ENCODE measurements around the gene NPFF. TPM values are rescaled to one million over a fixed set of nuclear protein-coding genes. Genes with fewer than 3 reads are reported as not detected.
A peak's percentile ranks its signal among the peaks of the same experiment; 100 is the strongest.

The NPFF gene
- total RNA-seq, 2 donors from 2014 or later = 1.9 TPM; not detected in 1

DNA sequence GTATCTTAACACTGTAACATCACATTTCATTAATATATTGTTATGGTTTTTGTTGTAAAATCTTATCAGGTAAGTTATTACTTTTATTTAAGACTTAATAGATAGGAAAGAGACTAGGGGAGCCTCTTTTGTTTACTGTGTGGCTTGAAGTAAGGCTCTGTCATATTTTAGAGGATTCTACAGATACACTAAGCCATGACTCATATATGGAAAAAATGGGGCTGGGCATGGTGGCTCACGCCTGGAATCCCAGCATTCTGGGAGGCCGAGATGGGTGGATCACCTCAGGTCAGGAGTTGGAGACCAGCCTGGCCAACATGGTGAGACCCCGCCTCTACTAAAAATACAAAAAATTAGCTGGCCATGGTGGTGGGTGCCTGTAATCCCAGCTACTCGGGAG, 23.6 kb upstream of the NPFF start:
- ATAC-seq (no peak), DNase-seq (ENCODE audit: low spot score) (no peak)
- H3K9me3 Mint-ChIP-seq = no peaks in the 10 kb centered on the region
- H3K36me3 Mint-ChIP-seq = peaks cover 18% of the 10 kb centered on the region
- no peak overlapping the region for H3K27ac Mint-ChIP-seq
- peaks cover 0 to 2% of the 10 kb centered on the region in 2 donors for H3K4me1 Mint-ChIP-seq (ENCODE audit: low read depth in 2 of 2)
- H3K4me3 Mint-ChIP-seq = no peak overlapping the region
- H3K27me3 Mint-ChIP-seq = no peaks in the 10 kb centered on the region

DNA sequence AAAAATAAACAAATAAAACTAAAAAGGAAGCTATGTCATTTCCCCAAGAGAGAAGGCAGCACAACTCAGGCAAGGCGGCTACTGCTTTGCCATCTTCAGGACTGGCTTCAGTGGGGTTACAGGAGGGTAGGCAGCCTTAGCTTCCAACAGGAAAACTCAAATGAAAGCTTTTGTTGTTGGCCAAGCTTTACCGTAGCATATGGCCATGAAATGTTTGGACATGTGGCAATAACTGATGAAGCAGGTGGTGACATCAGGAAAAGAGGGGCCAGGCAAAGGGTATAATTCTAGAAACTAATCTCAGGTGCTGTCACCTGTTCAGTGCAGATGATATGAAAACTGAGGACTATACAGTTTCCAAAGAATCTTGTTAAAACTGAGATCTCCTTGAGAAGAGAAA, 22.8 kb upstream of the NPFF start:
- ATAC-seq (no peak), DNase-seq (ENCODE audit: low spot score) (no peak)
- no peak overlapping the region for H3K4me3 Mint-ChIP-seq
- H3K27ac Mint-ChIP-seq = no peak overlapping the region
- peaks cover 0 to 2% of the 10 kb centered on the region in 2 donors for H3K4me1 Mint-ChIP-seq (ENCODE audit: low read depth in 2 of 2)
- no peaks in the 10 kb centered on the region for H3K9me3 Mint-ChIP-seq
- no peaks in the 10 kb centered on the region for H3K27me3 Mint-ChIP-seq
- peaks cover 18% of the 10 kb centered on the region for H3K36me3 Mint-ChIP-seq

DNA sequence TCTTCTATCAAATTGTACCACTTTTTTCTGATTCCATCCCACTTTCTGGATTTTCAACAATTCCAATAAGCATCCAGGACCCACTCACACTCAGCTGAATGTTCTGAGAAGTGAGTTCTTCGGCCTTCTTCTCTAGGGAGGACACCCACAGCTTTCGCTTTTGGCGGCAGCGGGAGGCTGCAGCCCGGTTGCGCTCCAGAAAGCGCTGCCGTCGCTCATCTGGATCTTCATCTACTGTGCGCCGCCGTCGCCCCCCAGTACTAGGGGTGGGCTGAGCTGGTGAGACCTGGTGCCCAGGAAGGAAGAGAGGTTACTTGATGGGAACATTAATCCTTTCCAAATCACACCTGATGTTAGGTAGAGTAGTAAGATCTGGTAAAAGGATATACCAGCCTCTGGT, 17.2 kb upstream of the NPFF start:
- H3K27me3 Mint-ChIP-seq = no peaks in the 10 kb centered on the region
- no peak overlapping the region for H3K27ac Mint-ChIP-seq
- ATAC-seq (no peak), DNase-seq (ENCODE audit: low spot score) (no peak)
- H3K9me3 Mint-ChIP-seq = no peaks in the 10 kb centered on the region
- peaks cover 18% of the 10 kb centered on the region for H3K36me3 Mint-ChIP-seq
- no peak overlapping the region for H3K4me3 Mint-ChIP-seq
- no peaks in the 10 kb centered on the region for H3K4me1 Mint-ChIP-seq (ENCODE audit: low read depth in 2 of 2)

DNA sequence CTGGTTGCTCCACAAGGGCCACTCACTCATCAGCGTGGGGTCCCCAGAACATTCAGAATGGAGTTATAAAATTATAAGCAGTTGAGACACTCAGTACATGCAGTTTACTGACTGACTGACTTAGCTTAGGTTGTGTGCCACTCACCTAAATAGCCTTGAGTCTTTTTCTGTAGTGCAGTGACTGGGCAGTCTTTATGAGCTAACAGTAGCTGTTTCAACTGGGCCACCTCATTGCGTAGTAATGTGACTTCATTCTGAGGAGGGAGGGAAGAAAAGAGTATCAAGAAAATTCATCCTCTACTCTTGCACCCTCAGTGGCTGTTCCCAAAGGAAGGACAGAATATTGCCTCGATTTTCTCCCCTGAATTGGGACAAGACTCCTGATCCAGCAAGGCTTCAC, 15.8 kb upstream of the NPFF start:
- Mint-ChIP-seq H3K27ac (no peak overlapping the region), H3K4me3 (no peak overlapping the region), H3K27me3 (no peaks in the 10 kb centered on the region), H3K36me3 (peaks cover 18% of the 10 kb centered on the region), H3K9me3 (no peaks in the 10 kb centered on the region), H3K4me1 (ENCODE audit: low read depth in 2 of 2) (no peaks in the 10 kb centered on the region)
- DNase-seq (ENCODE audit: low spot score) = no peak
- no peak for ATAC-seq

DNA sequence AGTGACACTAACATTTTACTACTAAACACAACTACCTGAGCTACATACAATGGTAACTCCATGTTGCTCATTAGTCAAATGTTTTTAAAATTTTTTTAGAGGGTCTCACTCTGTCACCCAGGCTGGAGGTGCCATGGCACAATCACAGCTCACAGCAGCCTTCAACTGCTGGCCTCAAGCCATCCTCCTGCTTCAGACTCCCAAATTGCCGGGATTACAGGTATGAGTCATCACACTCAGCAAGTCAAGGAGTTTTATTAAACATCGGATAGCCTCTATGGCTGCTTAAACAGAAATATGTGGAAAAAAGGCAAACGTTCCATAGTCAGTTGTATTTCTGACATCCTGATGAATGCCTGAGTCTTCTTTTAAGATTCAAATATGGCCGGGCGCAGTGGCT, 11.1 kb upstream of the NPFF start:
- Mint-ChIP-seq H3K27me3 (no peaks in the 10 kb centered on the region), H3K36me3 (peaks cover 28% of the 10 kb centered on the region), H3K9me3 (no peaks in the 10 kb centered on the region), H3K4me3 (no peak overlapping the region), H3K27ac (no peak overlapping the region), H3K4me1 (ENCODE audit: low read depth in 2 of 2) (no peaks in the 10 kb centered on the region)
- ATAC-seq = no peak
- no peak for DNase-seq (ENCODE audit: low spot score)

DNA sequence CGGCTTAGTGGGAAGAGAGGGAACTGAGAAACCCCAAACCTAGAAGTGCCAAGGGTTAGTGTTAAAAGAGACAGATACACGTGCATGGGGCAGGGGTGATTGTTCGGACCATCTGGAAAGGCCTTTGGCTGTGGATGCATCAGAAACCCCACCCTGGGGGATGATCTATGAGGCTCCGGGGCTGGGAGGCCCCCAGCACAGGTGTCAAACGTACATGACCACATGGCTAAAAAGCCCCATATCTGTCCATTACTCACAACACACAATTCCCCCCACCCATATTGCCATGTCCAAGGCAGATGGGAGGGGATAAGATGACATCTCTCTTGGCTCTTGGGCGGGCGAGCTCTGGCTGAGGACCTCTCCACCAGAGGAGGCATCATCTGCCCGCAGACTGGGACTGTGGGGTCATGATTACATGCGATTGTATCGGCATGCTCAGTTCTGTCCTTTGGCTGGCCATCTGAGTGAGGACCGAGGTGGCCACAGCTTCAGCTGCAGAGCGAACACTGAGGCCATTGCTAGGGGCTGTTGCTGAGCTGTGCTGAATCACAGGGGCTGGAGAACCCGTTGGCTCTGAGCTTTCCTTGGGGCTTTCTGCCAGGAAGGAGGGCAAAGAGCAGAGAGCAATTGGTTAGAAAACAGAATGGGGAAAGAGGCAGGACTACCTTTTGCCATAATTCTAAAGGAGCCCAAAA, 9.6 kb upstream of the NPFF start:
- Mint-ChIP-seq H3K9me3 (no peaks in the 10 kb centered on the region), H3K36me3 (peaks cover 28% of the 10 kb centered on the region), H3K27ac (peak overlapping the region in 1 of 2 donors; percentile 13), H3K27me3 (no peaks in the 10 kb centered on the region), H3K4me1 (ENCODE audit: low read depth in 2 of 2) (no peaks in the 10 kb centered on the region), H3K4me3 (no peak overlapping the region)
- DNase-seq (ENCODE audit: low spot score) = no peak
- ATAC-seq = no peak

DNA sequence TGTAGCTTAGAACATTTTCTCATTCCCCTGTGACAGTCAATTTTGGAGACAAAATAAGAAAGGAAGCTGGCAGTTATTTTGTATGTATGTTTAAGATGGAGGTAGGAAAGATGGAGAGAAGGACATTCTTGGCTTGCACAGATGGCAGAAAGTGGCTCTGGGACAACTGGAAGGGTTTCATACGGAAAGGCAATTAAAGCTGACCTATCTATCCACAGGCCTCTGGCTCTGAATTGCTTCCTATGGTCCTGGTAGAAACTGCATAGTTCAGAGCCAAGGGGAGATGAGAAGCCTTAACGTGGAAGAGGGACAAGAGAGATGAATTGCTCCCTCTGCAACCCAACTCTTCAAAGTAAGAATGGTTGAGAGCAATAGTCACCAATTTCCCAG, 8.0 kb upstream of the NPFF start:
- Mint-ChIP-seq H3K36me3 (peaks cover 14% of the 10 kb centered on the region), H3K27ac (peak overlapping the region in 1 of 2 donors; percentile 13), H3K27me3 (no peaks in the 10 kb centered on the region)

DNA sequence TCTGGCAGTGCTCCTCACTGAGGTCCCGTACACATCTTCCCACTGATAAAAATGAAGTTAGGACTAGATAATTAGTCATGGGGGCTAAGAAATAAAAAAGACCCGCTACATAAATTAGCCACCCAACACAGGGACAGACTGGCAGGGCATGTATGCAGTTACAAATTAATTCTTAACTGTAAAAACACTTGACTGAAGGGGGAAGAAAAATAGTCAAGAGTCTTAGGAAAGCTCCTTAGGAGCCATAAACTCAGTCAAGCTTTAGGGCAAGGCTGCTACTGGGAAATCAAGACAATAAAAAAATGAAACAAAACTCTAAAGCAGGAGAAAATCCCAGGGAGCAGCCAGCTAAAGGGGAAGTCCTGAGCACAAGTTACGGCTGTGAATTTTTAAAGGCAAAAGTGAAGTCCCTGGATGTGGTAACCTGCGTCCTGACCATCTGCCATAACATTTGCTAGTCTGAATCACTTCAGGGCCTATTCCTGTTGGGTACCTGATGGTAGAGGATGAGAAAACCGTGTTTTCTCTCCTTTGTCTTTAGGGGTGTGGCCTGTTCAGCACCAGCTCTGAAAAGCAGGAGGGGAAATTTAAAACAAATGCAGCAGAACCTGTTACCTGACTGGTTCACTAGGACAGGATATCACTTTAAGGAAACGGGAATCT, 7.5 kb upstream of the NPFF start:
- Mint-ChIP-seq H3K4me3 (no peak overlapping the region), H3K4me1 (ENCODE audit: low read depth in 2 of 2) (no peaks in the 10 kb centered on the region), H3K9me3 (no peaks in the 10 kb centered on the region), H3K27ac (no peak overlapping the region), H3K27me3 (no peaks in the 10 kb centered on the region), H3K36me3 (peaks cover 10% of the 10 kb centered on the region)
- DNase-seq (ENCODE audit: low spot score) (no peak), ATAC-seq (no peak)

More for the DNA sequence above, 8.0 kb upstream of the NPFF start:
- Mint-ChIP-seq H3K4me1 (ENCODE audit: low read depth in 2 of 2) (no peaks in the 10 kb centered on the region), H3K9me3 (no peaks in the 10 kb centered on the region), H3K4me3 (no peak overlapping the region)
- no peak for ATAC-seq
- no peak for DNase-seq (ENCODE audit: low spot score)

DNA sequence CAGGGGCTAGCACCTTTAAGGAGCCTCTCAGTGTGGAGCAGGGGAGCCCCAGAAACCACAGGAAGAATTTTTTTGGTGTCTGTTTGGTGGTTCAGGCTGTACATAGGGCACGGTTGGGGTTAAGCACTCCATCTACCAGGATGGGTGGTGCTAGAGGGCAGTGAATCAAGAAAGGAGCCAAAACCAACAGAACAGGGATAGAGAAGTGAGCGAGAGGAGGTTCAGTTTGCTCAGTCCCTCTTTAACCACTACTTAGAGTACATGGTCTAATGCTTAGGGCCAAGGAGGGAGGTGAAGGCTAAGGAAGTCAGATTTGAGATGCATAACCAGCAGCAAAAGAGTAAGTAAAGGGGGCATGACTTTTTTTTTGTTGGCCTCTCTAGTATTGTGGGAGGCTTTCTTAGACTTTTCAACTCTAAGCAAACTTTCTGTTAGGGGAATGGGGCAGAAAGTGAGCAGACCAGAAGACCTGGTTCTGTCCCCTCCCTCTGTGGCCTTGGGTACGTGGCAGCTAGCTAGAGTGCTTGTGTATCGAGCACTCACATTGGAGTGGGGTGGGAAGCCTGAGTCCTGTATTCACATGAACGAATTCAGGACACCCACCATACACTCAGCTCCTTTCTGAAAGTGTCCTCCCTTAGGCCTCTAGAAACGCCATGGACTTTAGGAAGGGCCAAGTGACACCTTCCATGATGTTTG, 6.6 kb upstream of the NPFF start:
- DNase-seq (ENCODE audit: low spot score) (no peak), ATAC-seq (no peak)
- peaks cover 10% of the 10 kb centered on the region for H3K36me3 Mint-ChIP-seq
- peaks cover 0 to under 1% of the 10 kb centered on the region in 2 donors for H3K4me1 Mint-ChIP-seq (ENCODE audit: low read depth in 2 of 2)
- no peak overlapping the region for H3K27ac Mint-ChIP-seq
- no peaks in the 10 kb centered on the region for H3K27me3 Mint-ChIP-seq
- H3K9me3 Mint-ChIP-seq = no peaks in the 10 kb centered on the region
- H3K4me3 Mint-ChIP-seq = no peak overlapping the region

DNA sequence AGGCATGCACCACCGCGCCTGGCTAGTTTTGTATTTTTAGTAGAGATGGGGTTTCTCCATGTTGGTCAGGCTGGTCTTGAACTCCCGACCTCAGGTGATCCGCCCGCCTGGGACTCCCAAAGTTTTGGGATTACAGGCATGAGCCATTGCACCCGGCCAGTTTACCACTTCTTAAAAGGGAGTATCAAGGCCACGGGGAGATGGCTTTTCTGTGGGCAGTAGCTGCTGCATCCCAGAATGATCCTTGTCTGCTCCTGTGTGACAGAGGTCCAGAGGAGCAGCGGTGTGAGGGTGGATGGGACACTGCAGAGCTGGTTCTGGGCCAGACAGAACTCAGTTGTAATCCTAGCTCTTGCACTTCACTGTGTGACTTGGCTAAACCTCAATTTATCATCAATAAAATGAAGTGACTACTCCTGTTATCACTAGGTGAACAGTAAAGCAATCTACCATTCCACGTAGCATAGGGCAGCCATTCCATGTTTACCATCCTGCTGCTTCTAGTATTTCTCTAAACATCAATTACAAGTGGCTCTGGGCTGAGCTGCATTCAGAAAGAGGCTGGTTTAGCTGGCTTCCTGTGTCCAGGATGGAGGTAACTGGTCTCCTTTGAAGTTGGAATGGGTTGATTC, 3.0 kb upstream of the NPFF start:
- no peak for ATAC-seq
- DNase-seq (ENCODE audit: low spot score) = no peak
- peak overlapping the region in 1 of 2 donors; percentile 6 for H3K27ac Mint-ChIP-seq
- no peaks in the 10 kb centered on the region for H3K9me3 Mint-ChIP-seq
- H3K4me1 Mint-ChIP-seq (ENCODE audit: low read depth in 2 of 2) = peaks cover 4 to 6% of the 10 kb centered on the region in 2 donors
- H3K36me3 Mint-ChIP-seq = peaks cover 4% of the 10 kb centered on the region
- H3K27me3 Mint-ChIP-seq = no peaks in the 10 kb centered on the region
- H3K4me3 Mint-ChIP-seq = no peak overlapping the region

DNA sequence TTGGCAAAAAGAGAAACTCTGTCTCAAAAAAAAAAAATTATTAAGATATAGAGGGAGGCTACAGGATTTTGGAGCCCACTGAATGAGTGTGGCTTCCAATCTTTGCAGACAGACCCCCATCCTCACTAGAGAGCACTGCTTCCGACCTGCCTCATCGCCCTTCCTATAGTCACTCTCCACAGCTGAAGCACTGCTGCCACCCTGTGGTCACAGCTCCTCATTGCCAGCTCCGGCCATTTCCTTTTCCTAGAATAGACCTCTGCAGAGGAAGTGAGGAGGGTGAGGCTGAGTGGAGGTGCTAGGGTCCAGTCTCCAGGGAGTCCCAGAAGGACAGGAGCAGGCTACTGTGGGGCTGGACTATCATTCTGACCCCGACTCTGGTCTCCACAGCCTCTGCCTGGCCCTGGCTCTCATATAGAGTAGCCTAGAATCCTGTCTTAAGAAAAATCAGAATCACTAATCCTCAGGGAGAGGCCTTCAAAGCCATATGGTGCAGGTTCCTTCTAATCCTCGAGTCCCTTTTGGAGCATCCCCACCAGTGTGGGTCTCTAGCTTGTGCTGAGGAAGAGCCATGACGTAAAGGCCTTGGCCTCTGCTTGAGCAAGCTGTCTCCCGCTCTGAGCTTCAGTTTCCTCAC, 1.4 kb upstream of the NPFF start:
- ATAC-seq (peak; percentile 93 to 94), DNase-seq (ENCODE audit: low spot score) (peak; percentile 86)
- H3K27ac Mint-ChIP-seq = peak overlapping the region; percentile 50 to 56
- H3K27me3 Mint-ChIP-seq = no peaks in the 10 kb centered on the region
- peaks cover 6 to 7% of the 10 kb centered on the region in 2 donors for H3K4me1 Mint-ChIP-seq (ENCODE audit: low read depth in 2 of 2)
- H3K36me3 Mint-ChIP-seq = no peaks in the 10 kb centered on the region
- no peaks in the 10 kb centered on the region for H3K9me3 Mint-ChIP-seq
- H3K4me3 Mint-ChIP-seq = no peak overlapping the region

DNA sequence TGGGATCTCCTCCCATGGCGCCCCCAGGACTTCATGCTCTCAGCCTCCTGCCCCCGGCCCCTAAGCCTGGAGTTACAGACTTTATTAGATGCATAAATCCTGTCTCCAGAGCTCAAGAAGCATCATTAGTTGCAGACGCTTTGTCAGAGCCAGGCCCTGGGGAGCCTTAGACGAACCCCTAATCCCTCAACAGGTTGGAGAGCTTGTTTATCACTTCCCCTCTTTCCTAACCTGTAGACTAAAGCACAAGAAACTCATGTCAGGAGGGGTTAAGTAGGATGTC, 260 bp upstream of the NPFF start:
- Mint-ChIP-seq H3K4me3 (no peak overlapping the region), H3K27ac (no peak overlapping the region), H3K4me1 (ENCODE audit: low read depth in 2 of 2) (peaks cover 6 to 7% of the 10 kb centered on the region in 2 donors), H3K36me3 (no peaks in the 10 kb centered on the region), H3K9me3 (no peaks in the 10 kb centered on the region), H3K27me3 (no peaks in the 10 kb centered on the region)
- DNase-seq (ENCODE audit: low spot score) (no peak), ATAC-seq (no peak)

DNA sequence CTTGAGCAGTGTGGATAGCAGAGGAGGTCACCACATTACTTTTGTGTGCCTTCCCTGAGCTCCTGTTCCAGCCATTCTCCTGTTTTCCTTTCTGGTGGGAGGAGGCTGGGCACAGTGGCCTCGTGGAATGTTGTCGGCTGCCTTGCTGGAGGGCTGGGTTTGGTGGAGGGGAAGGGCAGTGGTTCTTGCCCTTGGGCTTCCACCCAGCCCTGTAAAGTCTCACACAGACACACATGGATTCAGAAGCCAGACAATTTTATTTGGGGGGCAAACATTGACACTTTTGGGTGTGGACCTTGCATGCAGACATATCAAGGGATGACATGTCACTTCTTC, 866 bp downstream of the NPFF start:
- Mint-ChIP-seq H3K4me1 (ENCODE audit: low read depth in 2 of 2) (peaks cover 11 to 13% of the 10 kb centered on the region in 2 donors), H3K4me3 (no peak overlapping the region), H3K27me3 (no peaks in the 10 kb centered on the region), H3K27ac (no peak overlapping the region), H3K36me3 (no peaks in the 10 kb centered on the region), H3K9me3 (no peaks in the 10 kb centered on the region)
- DNase-seq (ENCODE audit: low spot score) (no peak), ATAC-seq (no peak)

All from natural killer cell treated with Interleukin-12 subunit alpha and Interleukin-12 subunit beta and Interleukin-15 and Interleukin-18, amount 100 ng/mL, for 72 hours (primary cell).